Measurements from ENCODE around the gene CTDSPL. TPM values are rescaled to one million over a fixed set of nuclear protein-coding genes. Genes with fewer than 3 reads are reported as not detected.

CTDSPL gene
- total RNA-seq, 2 experiments from 2014 or later = 1.3 to 2.1 TPM

DNA sequence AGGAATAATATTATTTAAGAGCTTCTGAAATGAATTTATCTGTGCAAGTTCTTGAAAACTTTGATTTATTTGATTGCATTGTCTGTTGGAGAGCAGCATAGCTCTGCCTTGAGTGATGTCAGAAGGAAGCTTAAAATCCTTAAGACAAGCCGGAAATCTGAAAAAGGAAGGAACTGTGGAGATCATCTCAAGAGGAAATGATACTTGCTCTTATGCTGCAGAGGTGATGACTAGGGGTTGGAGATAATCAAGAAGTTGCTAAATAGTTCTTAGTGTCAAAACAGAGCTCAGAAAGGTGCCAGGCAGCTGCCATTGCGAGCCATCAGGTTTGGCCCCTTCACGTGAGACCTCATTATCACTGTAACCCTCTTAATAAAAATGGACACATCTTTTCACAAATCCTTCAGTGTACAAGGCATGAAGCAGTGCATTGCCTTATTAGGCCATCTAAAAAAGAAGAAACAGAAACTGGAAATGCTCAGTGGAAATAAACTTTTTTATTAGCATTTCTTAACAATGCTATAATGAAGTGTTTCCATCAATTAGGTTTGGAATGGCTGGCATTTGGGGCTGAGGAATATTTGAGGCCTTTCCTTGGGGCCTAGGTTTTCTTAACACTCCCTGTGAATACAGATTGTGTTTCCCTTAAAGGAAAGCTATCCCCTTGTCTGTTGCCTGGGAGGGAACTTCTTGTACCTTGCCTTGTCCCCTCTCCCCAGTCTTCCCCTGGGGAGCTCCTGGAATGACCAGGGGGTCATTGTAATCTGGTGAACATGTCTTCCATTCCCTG, 94.4 kb downstream of the CTDSPL start:
- no peak for ATAC-seq (ENCODE audit: low read depth)

DNA sequence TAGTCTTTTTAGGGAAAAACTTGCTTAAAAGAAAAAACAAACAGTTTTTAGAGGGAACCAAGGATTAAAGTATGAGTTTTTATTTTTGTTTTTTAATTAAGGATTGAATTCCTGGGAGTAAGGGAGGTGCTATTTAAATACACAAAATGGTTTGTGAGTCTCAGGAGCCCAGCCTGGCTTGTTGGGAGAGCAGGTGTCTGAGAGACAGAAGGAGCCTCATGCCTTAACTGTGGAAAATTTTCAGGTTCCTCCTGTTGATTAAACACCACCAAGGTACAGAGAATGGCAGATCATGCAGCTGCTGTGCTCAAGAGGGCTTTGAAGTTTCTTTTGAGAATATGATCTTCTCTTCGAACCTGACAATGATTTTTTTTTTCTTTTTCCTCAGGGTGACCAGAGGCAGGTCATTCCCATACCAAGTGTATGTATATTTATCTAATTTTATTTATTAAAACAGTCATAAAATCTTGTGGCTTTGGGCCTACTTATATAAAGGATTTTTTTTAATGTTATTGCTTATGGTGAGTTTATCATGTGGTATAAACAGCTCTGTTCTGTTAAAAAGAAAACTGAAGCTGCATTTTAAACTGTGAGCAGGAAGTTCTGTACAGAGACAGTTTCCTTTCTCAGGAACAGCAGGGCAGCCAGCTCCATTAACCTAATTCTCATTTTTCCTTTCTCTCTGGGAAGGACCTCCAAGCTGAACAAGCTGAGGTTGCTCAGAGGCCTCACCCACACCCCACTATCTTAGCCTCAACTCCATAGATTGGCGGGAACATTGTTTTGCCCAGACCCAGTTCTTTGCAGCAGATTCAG, 95.3 kb downstream of the CTDSPL start:
- no peaks in the 10 kb centered on the region for H3K27me3 Mint-ChIP-seq
- ATAC-seq (ENCODE audit: low read depth) (peak; percentile 58), DNase-seq (no peak)
- peak overlapping the region; percentile 62 for H3K4me3 Mint-ChIP-seq
- H3K27ac Mint-ChIP-seq = peak overlapping the region; percentile 93
- no peaks in the 10 kb centered on the region for H3K36me3 Mint-ChIP-seq
- POLR2A ChIA-PET = interaction anchor here (0.7 kb wide), 1 partner anchor 181 kb away, joined by 3 read pairs; no protein-coding TSS in a partner anchor
- peaks cover 1% of the 10 kb centered on the region for H3K9me3 Mint-ChIP-seq
- H3K4me1 Mint-ChIP-seq = peaks cover 20% of the 10 kb centered on the region

More for the DNA sequence above, 94.4 kb downstream of the CTDSPL start:
- peak overlapping the region; percentile 36 for H3K27ac Mint-ChIP-seq
- no peaks in the 10 kb centered on the region for H3K27me3 Mint-ChIP-seq
- H3K36me3 Mint-ChIP-seq = no peaks in the 10 kb centered on the region
- no peak overlapping the region for H3K4me3 Mint-ChIP-seq
- H3K9me3 Mint-ChIP-seq = peaks cover 1% of the 10 kb centered on the region
- H3K4me1 Mint-ChIP-seq = peaks cover 20% of the 10 kb centered on the region
- DNase-seq = no peak
- POLR2A ChIA-PET = interaction anchor here (1.0 kb wide), 1 partner anchor 41 kb away, joined by 3 read pairs; no protein-coding TSS in a partner anchor

GRCh38 chr3:37957539-37957936, 95.9 kb downstream of the CTDSPL start:
- ATAC-seq (ENCODE audit: low read depth) (peak; percentile 26), DNase-seq (no peak)
- Mint-ChIP-seq H3K36me3 (no peaks in the 10 kb centered on the region), H3K4me1 (peaks cover 18% of the 10 kb centered on the region), H3K27me3 (no peaks in the 10 kb centered on the region), H3K27ac (peak overlapping the region; percentile 93), H3K9me3 (peaks cover under 1% of the 10 kb centered on the region), H3K4me3 (peak overlapping the region; percentile 62)
- POLR2A ChIA-PET = no interaction called here

DNA sequence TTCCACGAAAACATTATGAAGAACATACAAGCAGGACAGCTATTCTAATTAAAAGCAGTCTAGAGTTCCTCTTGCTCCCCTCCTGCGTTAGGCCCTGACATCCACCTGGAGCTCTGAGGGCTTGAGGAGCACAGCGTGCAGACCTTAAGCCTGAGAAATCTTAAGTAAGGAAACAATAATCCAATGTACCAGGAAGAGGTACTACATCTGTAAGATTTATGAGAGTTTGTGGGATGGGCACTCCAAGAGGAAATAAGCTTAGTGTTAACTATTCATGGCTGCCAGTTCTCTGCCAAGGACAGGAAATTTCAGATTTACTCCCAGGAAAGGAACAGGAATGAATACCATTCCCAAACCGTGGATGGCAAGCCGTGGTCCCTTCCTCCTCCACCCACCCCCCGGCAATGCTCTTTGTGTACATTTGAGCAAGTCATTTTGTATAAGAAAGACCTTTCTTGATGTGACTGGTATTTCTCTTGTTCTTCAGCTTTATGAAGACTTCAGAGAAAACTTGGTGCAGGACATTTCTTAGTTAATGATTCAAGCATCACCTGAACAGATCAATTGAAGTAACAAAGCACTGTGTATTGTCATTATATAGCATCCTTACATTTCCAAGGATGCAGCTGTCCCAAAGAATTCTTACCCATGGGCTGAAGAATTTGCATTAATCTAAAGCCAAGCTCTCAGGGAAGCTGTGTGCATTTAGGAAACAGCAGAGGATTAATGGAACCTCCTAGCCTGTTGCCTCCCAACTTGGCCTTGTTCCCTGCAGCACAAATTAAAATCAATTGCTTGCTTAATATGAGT, 100.1 kb downstream of the CTDSPL start:
- Mint-ChIP-seq H3K27me3 (peaks cover 2% of the 10 kb centered on the region), H3K4me1 (peaks cover 8% of the 10 kb centered on the region), H3K9me3 (no peaks in the 10 kb centered on the region), H3K4me3 (no peak overlapping the region), H3K36me3 (no peaks in the 10 kb centered on the region), H3K27ac (no peak overlapping the region)
- ATAC-seq (ENCODE audit: low read depth) = no peak
- no peak for DNase-seq
- POLR2A ChIA-PET = no interaction called here

DNA sequence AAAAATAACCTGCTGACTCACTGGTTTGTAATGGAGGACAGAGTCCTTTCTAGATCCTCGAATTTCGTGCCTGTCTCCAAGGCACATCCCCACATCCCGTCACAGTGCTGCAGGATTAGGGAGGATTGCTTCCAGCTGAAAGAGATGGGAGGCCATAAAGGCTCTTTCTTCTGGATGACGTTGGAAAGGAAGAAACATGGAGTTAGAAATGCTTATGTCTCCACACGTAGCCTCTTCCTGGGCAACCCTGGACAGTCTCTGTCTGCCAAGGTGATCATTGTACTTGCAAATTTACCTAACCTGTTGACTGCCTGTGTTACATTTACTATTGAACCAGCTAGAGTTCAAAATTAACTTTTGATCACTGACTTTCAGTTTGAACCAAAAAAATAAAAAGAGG, 101.3 kb downstream of the CTDSPL start:
- Mint-ChIP-seq H3K36me3 (no peaks in the 10 kb centered on the region), H3K4me1 (no peaks in the 10 kb centered on the region), H3K4me3 (no peak overlapping the region), H3K9me3 (no peaks in the 10 kb centered on the region), H3K27me3 (peaks cover 2% of the 10 kb centered on the region), H3K27ac (no peak overlapping the region)
- DNase-seq (no peak), ATAC-seq (ENCODE audit: low read depth) (no peak)
- POLR2A ChIA-PET = no interaction called here

- Mint-ChIP-seq H3K36me3 (no peaks in the 10 kb centered on the region), H3K27ac (no peak overlapping the region), H3K4me3 (no peak overlapping the region), H3K4me1 (no peaks in the 10 kb centered on the region), H3K9me3 (no peaks in the 10 kb centered on the region), H3K27me3 (peaks cover 2% of the 10 kb centered on the region)
- POLR2A ChIA-PET = no interaction called here
- ATAC-seq (ENCODE audit: low read depth) = no peak
- DNase-seq = no peak
Measured at GRCh38 chr3:37963635-37964034, 102.0 kb downstream of the CTDSPL start.

DNA sequence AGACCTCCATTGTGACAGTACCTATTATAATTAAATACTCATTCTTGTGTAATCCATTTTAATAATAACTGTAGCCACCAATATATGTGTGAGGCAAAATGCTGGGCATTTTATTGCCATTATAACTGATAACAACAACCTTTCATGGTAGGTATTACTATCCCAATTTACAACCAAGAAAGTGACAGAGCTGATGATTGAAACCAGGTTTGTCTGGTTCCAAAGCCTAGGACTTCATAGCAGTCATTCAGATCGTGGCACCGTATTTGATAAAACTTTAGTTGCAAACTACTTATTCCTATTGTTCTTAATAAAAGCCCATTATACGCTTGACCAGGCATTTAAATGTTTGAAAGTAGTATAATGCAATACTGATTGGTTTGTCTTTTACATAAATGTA, 102.5 kb downstream of the CTDSPL start:
- no peak overlapping the region for H3K27ac Mint-ChIP-seq
- POLR2A ChIA-PET = no interaction called here
- no peak overlapping the region for H3K4me3 Mint-ChIP-seq
- DNase-seq (no peak), ATAC-seq (ENCODE audit: low read depth) (no peak)
- H3K36me3 Mint-ChIP-seq = no peaks in the 10 kb centered on the region
- peaks cover 2% of the 10 kb centered on the region for H3K27me3 Mint-ChIP-seq
- no peaks in the 10 kb centered on the region for H3K9me3 Mint-ChIP-seq
- H3K4me1 Mint-ChIP-seq = no peaks in the 10 kb centered on the region

- H3K4me1 Mint-ChIP-seq = no peaks in the 10 kb centered on the region
- no peaks in the 10 kb centered on the region for H3K36me3 Mint-ChIP-seq
- no peaks in the 10 kb centered on the region for H3K9me3 Mint-ChIP-seq
- DNase-seq (no peak), ATAC-seq (ENCODE audit: low read depth) (no peak)
- no peak overlapping the region for H3K27ac Mint-ChIP-seq
- no peak overlapping the region for H3K4me3 Mint-ChIP-seq
- H3K27me3 Mint-ChIP-seq = peaks cover 2% of the 10 kb centered on the region
- POLR2A ChIA-PET = no interaction called here
Measured at GRCh38 chr3:37964716-37965115, 103.0 kb downstream of the CTDSPL start.

DNA sequence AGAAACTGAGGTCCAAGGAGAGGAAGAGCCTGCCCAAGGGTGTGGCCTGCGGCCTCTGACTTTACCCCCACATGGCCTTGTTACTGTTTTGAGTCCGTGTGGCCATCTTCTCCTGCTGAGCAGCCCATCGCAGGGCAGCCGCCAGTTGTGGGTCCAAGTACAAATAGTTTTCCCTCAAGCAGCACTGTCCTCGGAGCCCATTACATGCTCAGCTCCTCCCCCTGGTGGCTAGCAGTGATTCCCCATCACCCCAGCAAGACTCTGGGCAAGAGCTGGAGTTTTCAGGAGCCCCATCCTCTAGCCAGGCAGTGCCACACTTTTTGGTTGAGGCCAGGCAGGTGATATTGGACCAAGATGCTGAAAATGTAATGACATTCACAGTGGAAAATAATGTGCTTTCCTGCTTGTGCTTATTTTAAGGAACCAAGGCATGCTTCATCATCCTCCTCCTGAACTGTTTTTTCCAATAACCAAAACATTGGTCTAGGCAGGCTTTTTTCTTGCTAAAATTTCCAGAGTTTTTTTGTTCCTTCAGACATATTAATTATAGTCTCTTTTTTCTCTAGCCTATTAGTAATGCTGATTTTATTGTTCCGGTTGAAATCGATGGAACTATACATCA, 105.7 kb downstream of the CTDSPL start:
- Mint-ChIP-seq H3K27ac (no peak overlapping the region), H3K9me3 (no peaks in the 10 kb centered on the region), H3K36me3 (no peaks in the 10 kb centered on the region), H3K4me1 (no peaks in the 10 kb centered on the region), H3K4me3 (no peak overlapping the region), H3K27me3 (peaks cover 2% of the 10 kb centered on the region)
- ATAC-seq (ENCODE audit: low read depth) (peak; percentile 91), DNase-seq (peak; percentile 67)
- POLR2A ChIA-PET = interaction anchor here (0.6 to 1.1 kb wide), 2 partner anchors 112 to 378 kb away, joined by 3 read pairs; no protein-coding TSS in a partner anchor

- no peak for DNase-seq
- Mint-ChIP-seq H3K36me3 (no peaks in the 10 kb centered on the region), H3K27me3 (peaks cover 2% of the 10 kb centered on the region), H3K9me3 (no peaks in the 10 kb centered on the region), H3K4me3 (no peak overlapping the region), H3K27ac (no peak overlapping the region), H3K4me1 (no peaks in the 10 kb centered on the region)
- ATAC-seq (ENCODE audit: low read depth) = no peak
- POLR2A ChIA-PET = no interaction called here
Measured at GRCh38 chr3:37968199-37968598, 106.5 kb downstream of the CTDSPL start.

DNA sequence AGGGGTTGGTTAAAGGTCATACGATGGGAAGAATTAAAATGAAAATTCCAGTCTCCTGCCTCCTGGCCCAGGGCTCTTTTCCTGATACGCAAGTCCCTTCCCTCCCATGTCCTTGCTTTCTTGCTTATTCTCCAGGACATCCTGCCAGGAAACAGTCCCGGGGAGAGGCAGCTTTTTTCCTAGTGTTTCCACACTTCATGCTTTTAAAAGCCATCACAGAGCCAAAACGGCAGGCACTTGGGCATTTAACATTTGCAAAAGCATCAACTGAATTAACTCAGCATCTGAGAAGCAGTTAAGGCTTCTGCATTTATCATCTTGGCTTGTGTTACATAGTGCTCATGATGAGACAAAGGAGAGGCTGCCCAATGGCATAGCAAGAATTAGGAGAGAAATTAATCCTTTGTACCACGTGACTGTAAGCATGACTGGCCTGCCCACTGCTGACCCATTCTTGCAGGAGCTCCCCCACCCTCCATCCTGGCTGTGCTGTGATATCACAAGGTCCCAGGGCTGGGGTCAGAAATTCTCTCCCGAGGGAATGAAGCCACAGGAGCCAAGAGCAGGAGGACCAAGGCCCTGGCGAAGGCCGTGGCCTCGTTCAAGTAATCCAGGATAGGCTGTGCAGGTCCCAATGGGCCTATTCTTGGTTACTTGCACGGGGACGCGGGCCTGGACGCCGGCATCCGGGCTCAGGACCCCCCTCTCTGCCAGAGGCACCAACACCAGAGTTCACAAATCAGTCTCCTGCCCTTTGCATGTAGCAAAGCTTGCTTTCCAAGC, 107.3 kb downstream of the CTDSPL start:
- POLR2A ChIA-PET = interaction anchor here (0.5 kb wide), 1 partner anchor 20 kb away, joined by 3 read pairs; no protein-coding TSS in a partner anchor

GRCh38 chr3:37969596-37970100, 108.0 kb downstream of the CTDSPL start:
- Mint-ChIP-seq H3K36me3 (no peaks in the 10 kb centered on the region), H3K27me3 (peaks cover 2% of the 10 kb centered on the region), H3K4me3 (no peak overlapping the region), H3K4me1 (no peaks in the 10 kb centered on the region), H3K27ac (no peak overlapping the region), H3K9me3 (no peaks in the 10 kb centered on the region)
- DNase-seq (no peak), ATAC-seq (ENCODE audit: low read depth) (no peak)
- POLR2A ChIA-PET = interaction anchor here (0.5 to 1.2 kb wide), 2 partner anchors 21 to 31 kb away, joined by 3 read pairs; no protein-coding TSS in a partner anchor

More for the DNA sequence above, 107.3 kb downstream of the CTDSPL start:
- H3K9me3 Mint-ChIP-seq = no peaks in the 10 kb centered on the region
- H3K4me1 Mint-ChIP-seq = no peaks in the 10 kb centered on the region
- H3K36me3 Mint-ChIP-seq = no peaks in the 10 kb centered on the region
- H3K27me3 Mint-ChIP-seq = peaks cover 2% of the 10 kb centered on the region
- ATAC-seq (ENCODE audit: low read depth) = no peak
- no peak overlapping the region for H3K4me3 Mint-ChIP-seq
- DNase-seq = no peak
- H3K27ac Mint-ChIP-seq = no peak overlapping the region
